ENCODE results near the gene ARMH4.

DNA sequence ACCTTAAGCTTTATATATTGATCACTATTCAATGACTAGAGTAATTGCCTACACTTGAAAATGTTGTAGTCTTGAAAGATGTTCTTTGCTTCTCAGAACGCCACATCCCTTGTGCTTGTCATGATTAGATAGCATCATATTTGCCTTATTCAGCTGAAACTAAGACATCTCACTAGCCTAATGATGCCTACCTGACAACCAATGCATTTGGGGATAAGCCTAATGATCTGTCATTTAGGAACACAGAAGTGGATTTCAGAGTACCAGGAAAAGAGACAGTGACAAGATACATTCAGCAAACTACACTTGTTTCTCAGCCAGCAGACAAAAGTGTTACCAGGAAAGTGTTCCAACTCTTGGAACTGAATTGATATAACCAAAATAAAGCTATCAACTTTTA is 83.7 kb downstream of the ARMH4 start:
- TF ChIP-seq, protein P1, sequence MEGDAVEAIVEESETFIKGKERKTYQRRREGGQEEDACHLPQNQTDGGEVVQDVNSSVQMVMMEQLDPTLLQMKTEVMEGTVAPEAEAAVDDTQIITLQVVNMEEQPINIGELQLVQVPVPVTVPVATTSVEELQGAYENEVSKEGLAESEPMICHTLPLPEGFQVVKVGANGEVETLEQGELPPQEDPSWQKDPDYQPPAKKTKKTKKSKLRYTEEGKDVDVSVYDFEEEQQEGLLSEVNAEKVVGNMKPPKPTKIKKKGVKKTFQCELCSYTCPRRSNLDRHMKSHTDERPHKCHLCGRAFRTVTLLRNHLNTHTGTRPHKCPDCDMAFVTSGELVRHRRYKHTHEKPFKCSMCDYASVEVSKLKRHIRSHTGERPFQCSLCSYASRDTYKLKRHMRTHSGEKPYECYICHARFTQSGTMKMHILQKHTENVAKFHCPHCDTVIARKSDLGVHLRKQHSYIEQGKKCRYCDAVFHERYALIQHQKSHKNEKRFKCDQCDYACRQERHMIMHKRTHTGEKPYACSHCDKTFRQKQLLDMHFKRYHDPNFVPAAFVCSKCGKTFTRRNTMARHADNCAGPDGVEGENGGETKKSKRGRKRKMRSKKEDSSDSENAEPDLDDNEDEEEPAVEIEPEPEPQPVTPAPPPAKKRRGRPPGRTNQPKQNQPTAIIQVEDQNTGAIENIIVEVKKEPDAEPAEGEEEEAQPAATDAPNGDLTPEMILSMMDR (IDR thresholded peaks at IDR 0.05) = no peak
- TF ChIP-seq POLR2A (IDR thresholded peaks at IDR 0.05) = no peak
- TF ChIP-seq EP300 (IDR thresholded peaks at IDR 0.05) = no peak

Measured in gastroesophageal sphincter (tissue), 3 donors.